Thyroid gland (tissue), 4 donors: ENCODE results near the gene SLC35E2B. TPM values are rescaled to one million over a fixed set of nuclear protein-coding genes. Genes with fewer than 3 reads are reported as not detected.
A peak's percentile ranks its signal among the peaks of the same experiment; 100 is the strongest.

Source experiments
- DNase-seq, 2 donors: peaks; one replicate each; pipeline ENCODE4 v3.0.0-alpha.2; 2019
- H3K27ac ChIP-seq, 3 donors: fragments of 200-600 bp; sonication (generic); 1 replicate in 2 of 3; 2 replicates in 1 of 3; pipeline ENCODE4 v1.5.1; 2016 to 2019; ENCODE audit warnings: mild to moderate bottlenecking in 1 of 3, moderate library complexity in 1 of 3
- H3K27me3 ChIP-seq: fragments of 200-600 bp; sonication (generic); one replicate; pipeline ENCODE4 v1.5.1; 2019
- H3K36me3 ChIP-seq, 2 donors: fragments of 200-600 bp; sonication (generic); one replicate each; pipeline ENCODE4 v1.5.1; 2016 to 2019
- H3K4me1 ChIP-seq, 2 donors: fragments of 200-600 bp; sonication (generic); one replicate each; pipeline ENCODE4 v1.5.1; 2017 to 2019
- H3K4me3 ChIP-seq, 3 donors: fragments of 200-600 bp; sonication (generic); replicated peaks in 1 of 3; 1 replicate in 2 of 3; 2 replicates in 1 of 3; pipeline ENCODE4 v1.5.1; 2016; ENCODE audit warnings: mild to moderate bottlenecking in 1 of 3
- H3K9me3 ChIP-seq: fragments of 200-600 bp; sonication (generic); one replicate; pipeline ENCODE4 v1.5.1; 2017
- CTCF ChIP-seq, 6 experiments: fragments of 200-600 bp in 3 of 6; fragments of 450-650 bp in 3 of 6; sonication (generic) in 3 of 6; IDR thresholded peaks; one replicate each; pipeline ENCODE4 v1.5.1; 2016 to 2019; ENCODE audit warnings: antibody characterized with exemption in 6 of 6, mild to moderate bottlenecking in 2 of 6, inconsistent platforms in 1 of 6, moderate library complexity in 1 of 6
- POLR2A ChIP-seq, 2 donors: fragments of 450-650 bp; IDR thresholded peaks; one replicate each; pipeline ENCODE4 v1.6.1; 2017; ENCODE audit warnings: antibody characterized with exemption in 2 of 2, mild to moderate bottlenecking in 2 of 2, moderate library complexity in 1 of 2
- WGBS, 2 donors: methylation state at CpG; one replicate each; pipeline ENCODE4 v1.1.5; 2017; 5-methylcytosine and 5-hydroxymethylcytosine counted together
- intact Hi-C: fragments of 100-400 bp; cut with DNase I; formaldehyde crosslinking; loops from one replicate; pipeline ENCODE4 v1.15.1; 2023
- total RNA-seq, 4 donors: library from RNA; depleted of rRNA; stranded (reverse); fragments of >200 nt; gene quantifications; one replicate each; pipeline ENCODE4 v1.2.3, GENCODE V29; 2016

The SLC35E2B gene
- total RNA-seq, 4 donors from 2014 or later = 35.5 to 85.1 (median 50.2) TPM

- H3K36me3 ChIP-seq = peaks cover 0 to 10% of the 10 kb centered on the region in 2 donors
- H3K4me3 ChIP-seq = no peak overlapping the region
- TF ChIP-seq CTCF (IDR thresholded peaks at IDR 0.05) = no peak
- no peak for TF ChIP-seq POLR2A (IDR thresholded peaks at IDR 0.05)
- H3K4me1 ChIP-seq = peaks cover 27 to 30% of the 10 kb centered on the region in 2 donors
- no peaks in the 10 kb centered on the region for H3K9me3 ChIP-seq
- no peaks in the 10 kb centered on the region for H3K27me3 ChIP-seq
- intact Hi-C loops = no loop called here
- WGBS, 2 donors = 96% methylated on average over 11 of the region's 11 CpGs
- H3K27ac ChIP-seq = no peak overlapping the region
- DNase-seq = no peak
These were observed 75.1 kb downstream of the SLC35E2B start for GRCh38 chr1:1617516-1617915.

- WGBS, 2 donors = 81% methylated on average over 7 to 8 of the region's 19 CpGs
- Histone ChIP-seq H3K27me3 (no peaks in the 10 kb centered on the region), H3K4me1 (peaks cover 31 to 36% of the 10 kb centered on the region in 2 donors), H3K4me3 (peak overlapping the region in 1 of 3 donors; percentile 91), H3K9me3 (no peaks in the 10 kb centered on the region), H3K36me3 (peaks cover 0 to 10% of the 10 kb centered on the region in 2 donors), H3K27ac (no peak overlapping the region)
- intact Hi-C loops = no loop called here
- no peak for DNase-seq
- TF ChIP-seq CTCF (IDR thresholded peaks at IDR 0.05) (no peak), POLR2A (IDR thresholded peaks at IDR 0.05) (no peak)
These were observed 75.8 kb downstream of the SLC35E2B start for GRCh38 chr1:1616838-1617237.

- H3K9me3 ChIP-seq = no peaks in the 10 kb centered on the region
- peaks cover 31 to 42% of the 10 kb centered on the region in 2 donors for H3K4me1 ChIP-seq
- TF ChIP-seq CTCF (IDR thresholded peaks at IDR 0.05) (no peak), POLR2A (IDR thresholded peaks at IDR 0.05) (no peak)
- peak; percentile 50 to 53 for DNase-seq
- WGBS, 2 donors = 5 to 9% methylated on average over 22 to 24 of the region's 80 CpGs
- intact Hi-C loops = no loop called here
- no peaks in the 10 kb centered on the region for H3K27me3 ChIP-seq
- H3K36me3 ChIP-seq = peaks cover 0 to 10% of the 10 kb centered on the region in 2 donors
- H3K27ac ChIP-seq = peak overlapping the region; percentile 100
- peak overlapping the region; percentile 50 to 100 (median 91) for H3K4me3 ChIP-seq
These were observed 76.4 kb downstream of the SLC35E2B start for GRCh38 chr1:1616045-1616790.

GRCh38 chr1:1615256-1616044 is 77.1 kb downstream of the SLC35E2B start, which contains the start of gene MIB2:
MIB2 (plus strand) TSS chr1:1615500; CDS start chr1:1623453, 7,953 bp downstream.
- DNase-seq = peak; percentile 96 to 97
- peak within 1 kb of the TSS; percentile 50 to 100 (median 91) for H3K4me3 ChIP-seq
- WGBS, 2 donors = 0 to 1% methylated on average over 9 to 27 of the region's 107 CpGs
- peaks cover 31 to 49% of the 10 kb centered on the region in 2 donors for H3K4me1 ChIP-seq
- TF ChIP-seq POLR2A (IDR thresholded peaks at IDR 0.05) = peak; percentile 64 to 88
- peak in 1 of 6 experiments; percentile 16 for TF ChIP-seq CTCF (IDR thresholded peaks at IDR 0.05)
- no peaks in the 10 kb centered on the region for H3K9me3 ChIP-seq
- peaks cover 0 to 10% of the 10 kb centered on the region in 2 donors for H3K36me3 ChIP-seq
- intact Hi-C loops = no loop called here
- no peaks in the 10 kb centered on the region for H3K27me3 ChIP-seq
- H3K27ac ChIP-seq = peak within 1 kb of the TSS; percentile 100
